IPS-20b (cell line): Measurements from ENCODE around the gene GALNT8.
"Not testable (repeated sequence)": the region's sequence is repeated elsewhere in the genome, so short reads cannot be mapped to it uniquely, and the experiment has no call there.

Experiments
- H3K27ac ChIP-seq: one replicate; pipeline ENCODE4 v1.5.1; 2013; ENCODE audit warnings: low read length
- H3K27me3 ChIP-seq: 2 replicates; pipeline ENCODE4 v1.6.1; 2013; ENCODE audit warnings: mild to moderate bottlenecking, low read length, inconsistent platforms; ENCODE audit not compliant: insufficient read depth
- H3K36me3 ChIP-seq: 2 replicates; pipeline ENCODE4 v1.6.1; 2013; ENCODE audit warnings: low read depth, mild to moderate bottlenecking, inconsistent platforms, low read length, moderate library complexity; ENCODE audit not compliant: insufficient read depth
- H3K4me1 ChIP-seq: 2 replicates; pipeline ENCODE4 v1.6.1; 2013; ENCODE audit warnings: mild to moderate bottlenecking, control low read depth, inconsistent platforms, low read length, moderate library complexity; ENCODE audit not compliant: insufficient read depth
- H3K4me3 ChIP-seq: 2 replicates; pipeline ENCODE4 v1.5.1; 2013; ENCODE audit warnings: mild to moderate bottlenecking, low read length, inconsistent platforms
- H3K9ac ChIP-seq: 2 replicates; pipeline ENCODE4 v1.6.1; 2013; ENCODE audit warnings: low read depth, mild to moderate bottlenecking, inconsistent platforms, low read length, moderate library complexity
- H3K9me3 ChIP-seq: 2 replicates; pipeline ENCODE4 v1.6.1; 2013; ENCODE audit warnings: mild to moderate bottlenecking, low read depth, low read length, inconsistent platforms; ENCODE audit not compliant: insufficient read depth

Gene GALNT8

GRCh38 chr12:4714879-4715278 is 5.3 kb upstream of the GALNT8 start:
- Histone ChIP-seq H3K9me3 (no peaks in the 10 kb centered on the region), H3K4me3 (no peak overlapping the region), H3K27me3 (no peaks in the 10 kb centered on the region), H3K4me1 (peaks cover 5% of the 10 kb centered on the region; the same call in 1 of the 2 replicates), H3K27ac (no peak overlapping the region), H3K36me3 (no peaks in the 10 kb centered on the region), H3K9ac (no peak overlapping the region)

- no peak overlapping the region for H3K4me3 ChIP-seq
- peaks cover 25% of the 10 kb centered on the region for H3K4me1 ChIP-seq
- H3K9me3 ChIP-seq, result no peaks in the 10 kb centered on the region
- H3K27ac ChIP-seq, result no peak overlapping the region
- H3K27me3 ChIP-seq, result no peaks in the 10 kb centered on the region
- no peaks in the 10 kb centered on the region for H3K36me3 ChIP-seq
- H3K9ac ChIP-seq, result no peak overlapping the region
Measured at GRCh38 chr12:4717806-4718205, 2.4 kb upstream of the GALNT8 start.

DNA sequence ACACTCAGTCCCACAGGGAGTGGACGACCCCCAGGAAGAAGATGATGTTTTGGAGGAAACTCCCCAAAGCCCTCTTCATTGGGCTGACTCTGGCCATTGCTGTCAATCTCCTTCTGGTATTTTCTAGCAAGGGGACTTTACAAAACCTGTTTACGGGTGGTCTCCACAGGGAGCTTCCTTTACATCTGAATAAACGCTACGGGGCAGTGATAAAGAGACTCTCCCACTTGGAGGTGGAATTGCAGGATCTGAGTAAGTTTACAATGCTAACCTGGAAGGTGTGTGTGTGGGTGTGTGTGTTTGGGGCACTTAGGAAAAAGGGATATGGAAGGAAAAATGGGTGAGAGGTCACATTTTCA is 416 bp downstream of the GALNT8 start:
- no peaks in the 10 kb centered on the region for H3K36me3 ChIP-seq
- no peaks in the 10 kb centered on the region for H3K27me3 ChIP-seq
- H3K27ac ChIP-seq, result peak overlapping the region; percentile 91
- peak overlapping the region; percentile 43 for H3K4me3 ChIP-seq
- peaks cover 27% of the 10 kb centered on the region for H3K4me1 ChIP-seq
- H3K9ac ChIP-seq, result peak overlapping the region; percentile 62
- H3K9me3 ChIP-seq, result no peaks in the 10 kb centered on the region

- H3K27ac ChIP-seq, result not testable (repeated sequence)
Measured at GRCh38 chr12:4721587-4721986, 1.4 kb downstream of the GALNT8 start.

GRCh38 chr12:4723226-4723625 is 3.0 kb downstream of the GALNT8 start:
- no peak overlapping the region for H3K9ac ChIP-seq
- H3K9me3 ChIP-seq, result no peaks in the 10 kb centered on the region
- H3K4me3 ChIP-seq, result no peak overlapping the region
- H3K4me1 ChIP-seq, result peaks cover 27% of the 10 kb centered on the region
- no peaks in the 10 kb centered on the region for H3K27me3 ChIP-seq
- H3K36me3 ChIP-seq, result no peaks in the 10 kb centered on the region
- no peak overlapping the region for H3K27ac ChIP-seq

More at GRCh38 chr12:4721587-4721986, 1.4 kb downstream of the GALNT8 start:
- not testable (repeated sequence) for H3K9ac ChIP-seq, H3K27me3 ChIP-seq, H3K9me3 ChIP-seq, H3K36me3 ChIP-seq, H3K4me3 ChIP-seq
- H3K4me1 ChIP-seq, result peaks cover 27% of the 10 kb centered on the region

DNA sequence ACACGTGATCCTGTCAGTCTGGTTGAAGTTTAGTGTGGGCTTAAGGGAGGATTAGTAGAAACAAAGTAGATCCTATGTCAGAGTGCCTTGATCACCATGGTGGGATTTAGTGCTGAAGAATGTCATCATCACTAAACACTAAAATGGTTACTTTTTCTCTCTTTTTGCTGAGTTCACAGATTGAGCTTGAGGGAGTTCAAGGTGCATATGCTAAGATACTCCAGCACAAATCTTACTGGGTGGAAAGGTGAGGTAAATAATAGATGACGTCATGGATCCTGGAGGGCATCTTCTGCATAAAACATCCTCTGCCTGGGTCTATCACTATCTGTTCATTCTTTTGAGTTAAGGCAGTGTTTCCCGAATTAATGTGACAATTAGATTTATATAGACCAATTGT is 4.9 kb downstream of the GALNT8 start:
- H3K36me3 ChIP-seq, result no peaks in the 10 kb centered on the region
- H3K27ac ChIP-seq, result no peak overlapping the region
- H3K4me1 ChIP-seq, result peaks cover 19% of the 10 kb centered on the region
- no peak overlapping the region for H3K9ac ChIP-seq
- no peaks in the 10 kb centered on the region for H3K27me3 ChIP-seq
- no peaks in the 10 kb centered on the region for H3K9me3 ChIP-seq
- H3K4me3 ChIP-seq, result no peak overlapping the region

DNA sequence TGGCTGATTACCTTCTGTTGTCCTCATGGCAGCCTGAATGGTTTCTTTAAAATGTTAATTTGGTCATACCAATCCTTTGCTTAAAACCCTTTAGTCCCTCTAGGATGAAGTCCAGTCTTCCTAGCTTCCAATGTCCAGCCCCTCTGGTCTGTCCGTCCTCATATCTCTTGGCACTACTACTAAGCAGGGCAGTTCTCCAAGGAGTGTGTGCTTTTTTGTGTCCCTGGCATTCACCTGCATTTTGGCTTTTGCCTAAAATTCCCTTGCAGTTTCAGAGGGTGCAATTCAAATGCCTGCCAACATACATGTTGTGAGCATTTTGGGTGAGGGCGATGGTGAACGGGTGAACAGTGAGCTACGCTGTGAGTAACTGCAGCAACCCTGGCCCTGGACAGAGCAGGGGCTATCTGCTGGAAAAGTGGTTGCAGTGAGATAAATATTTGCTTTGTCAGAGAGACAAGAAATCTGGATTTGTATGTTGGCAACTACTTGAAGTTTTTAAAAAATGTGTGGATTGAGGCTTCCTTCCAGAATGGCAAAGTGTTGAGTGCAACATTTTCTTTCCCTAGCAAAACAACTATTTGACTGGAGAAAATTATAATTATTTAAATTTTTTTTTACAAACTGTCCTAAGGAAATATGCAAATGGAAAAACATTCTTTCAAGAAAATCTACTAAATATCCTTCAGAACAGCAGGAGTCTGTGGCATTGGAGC is 14.6 kb downstream of the GALNT8 start:
- Histone ChIP-seq H3K27ac (no peak overlapping the region), H3K4me1 (no peaks in the 10 kb centered on the region), H3K36me3 (no peaks in the 10 kb centered on the region)

DNA sequence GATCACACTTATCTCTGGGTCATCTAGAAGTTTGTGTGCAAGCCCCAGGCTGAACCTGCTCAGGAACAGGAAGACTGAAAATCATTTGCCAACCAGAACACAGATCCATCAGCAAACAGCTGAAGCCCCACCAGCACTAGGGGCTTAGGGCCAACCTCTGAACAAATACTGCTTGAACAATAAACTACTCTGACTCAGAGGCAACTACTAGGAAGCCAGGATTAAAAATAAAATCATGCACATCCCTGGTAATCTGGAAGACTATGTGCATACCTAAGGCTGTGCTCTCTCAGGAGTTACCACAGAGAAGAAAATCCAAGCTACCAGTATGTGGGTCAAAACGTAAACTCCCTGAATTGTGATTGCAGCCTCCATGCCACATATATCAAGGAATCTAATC is 15.9 kb downstream of the GALNT8 start:
- Histone ChIP-seq H3K36me3 (peaks cover 5% of the 10 kb centered on the region), H3K9me3 (no peaks in the 10 kb centered on the region), H3K27ac (no peak overlapping the region), H3K9ac (no peak overlapping the region), H3K4me3 (no peak overlapping the region), H3K4me1 (no peaks in the 10 kb centered on the region), H3K27me3 (no peaks in the 10 kb centered on the region)

More for the DNA sequence above, 14.6 kb downstream of the GALNT8 start:
- Histone ChIP-seq H3K27me3 (no peaks in the 10 kb centered on the region), H3K4me3 (no peak overlapping the region), H3K9me3 (no peaks in the 10 kb centered on the region), H3K9ac (no peak overlapping the region)

- no peaks in the 10 kb centered on the region for H3K4me1 ChIP-seq
- no peaks in the 10 kb centered on the region for H3K9me3 ChIP-seq
- H3K27me3 ChIP-seq, result no peaks in the 10 kb centered on the region
- H3K36me3 ChIP-seq, result peaks cover 5% of the 10 kb centered on the region
- H3K9ac ChIP-seq, result no peak overlapping the region
- H3K27ac ChIP-seq, result no peak overlapping the region
- no peak overlapping the region for H3K4me3 ChIP-seq
Measured at GRCh38 chr12:4738541-4738940, 18.3 kb downstream of the GALNT8 start.

DNA sequence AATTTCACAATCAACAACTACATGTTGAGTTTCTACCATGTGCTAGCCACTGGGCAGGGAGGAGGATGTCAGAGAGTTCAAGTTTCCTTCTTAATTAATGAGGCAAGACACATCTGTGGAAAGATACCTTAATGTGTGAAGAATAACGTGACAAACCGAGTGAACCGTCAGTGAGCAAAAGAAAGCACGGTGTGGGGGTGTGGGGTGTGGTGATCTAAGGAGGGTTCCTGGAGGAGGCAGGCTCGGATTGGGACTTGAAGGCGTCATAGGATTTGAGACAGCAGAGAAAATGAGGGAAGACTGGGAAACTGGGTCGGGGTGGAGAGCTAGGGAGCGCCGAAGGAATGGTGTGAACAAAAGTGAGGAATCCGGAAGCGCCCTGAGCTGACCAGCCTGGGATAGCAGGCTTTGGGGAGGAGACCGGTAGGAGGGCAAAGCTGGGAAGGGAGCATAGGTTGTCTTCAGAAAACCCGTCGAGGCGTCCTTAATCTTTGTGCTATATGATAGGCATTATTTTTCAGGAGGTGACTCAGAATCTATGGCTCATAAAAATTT is 22.3 kb downstream of the GALNT8 start:
- Histone ChIP-seq H3K27ac (no peak overlapping the region), H3K9ac (no peak overlapping the region), H3K27me3 (no peaks in the 10 kb centered on the region), H3K36me3 (peaks cover 5% of the 10 kb centered on the region), H3K4me3 (no peak overlapping the region), H3K9me3 (no peaks in the 10 kb centered on the region), H3K4me1 (no peaks in the 10 kb centered on the region)

- H3K9me3 ChIP-seq, result no peaks in the 10 kb centered on the region
- no peak overlapping the region for H3K9ac ChIP-seq
- H3K36me3 ChIP-seq, result peaks cover 5% of the 10 kb centered on the region
- no peak overlapping the region for H3K27ac ChIP-seq
- no peaks in the 10 kb centered on the region for H3K27me3 ChIP-seq
- no peaks in the 10 kb centered on the region for H3K4me1 ChIP-seq
- no peak overlapping the region for H3K4me3 ChIP-seq
Measured at GRCh38 chr12:4743046-4743445, 22.8 kb downstream of the GALNT8 start.

GRCh38 chr12:4744709-4745108 is 24.5 kb downstream of the GALNT8 start:
- H3K27me3 ChIP-seq, result no peaks in the 10 kb centered on the region
- H3K27ac ChIP-seq, result no peak overlapping the region
- peaks cover 3% of the 10 kb centered on the region; the same call in 1 of the 2 replicates for H3K9me3 ChIP-seq
- no peaks in the 10 kb centered on the region for H3K4me1 ChIP-seq
- H3K36me3 ChIP-seq, result peaks cover 5% of the 10 kb centered on the region
- no peak overlapping the region for H3K9ac ChIP-seq
- H3K4me3 ChIP-seq, result no peak overlapping the region
